ENCODE measurements around the gene JUNB. TPM values are rescaled to one million over a fixed set of nuclear protein-coding genes. Genes with fewer than 3 reads are reported as not detected.
A peak's percentile ranks its signal among the peaks of the same experiment; 100 is the strongest.

Gene JUNB
- total and polyA plus RNA-seq, 10 of the 15 experiments (the other 5 are each of a cell fraction or from before 2014, with no cell fraction given), result 0.55 to 144 (median 68.3) TPM

GRCh38 chr19:12774588-12775555 is 16.4 kb upstream of the JUNB start, which contains the start of gene HOOK2:
Gene HOOK2, minus strand, starts transcription at chr19:12775552. Its CDS starts 103 bp downstream, at chr19:12775449.
- 31% methylated on average over 47 of the region's 58 CpGs for WGBS (ENCODE audit: insufficient coverage, insufficient replicate concordance, low lambda C conversion rate, missing lambda C conversion rate)
- ChIA-PET POLR2A (interaction anchor here (2.1 to 9.3 kb wide), 2 partner anchors 17 to 19 kb away, joined by 16 to 303 read pairs; partner anchors contain the start of gene JUNB), SMC1A (ENCODE audit: uncharacterized antibody, unreplicated experiment) (interaction anchor here (0.6 to 3.7 kb wide), 2 partner anchors 21 to 254 kb away, joined by 3 to 25 read pairs; no protein-coding TSS in a partner anchor), RAD21 (ENCODE audit: unreplicated experiment) (interaction anchor here (1.7 to 4.8 kb wide), 2 partner anchors 21 kb away, joined by 15 to 303 read pairs; partner anchors contain the start of gene JUNB), CTCF (interaction anchor here (1.0 to 12.1 kb wide), 9 partner anchors 9 to 73 kb away, joined by 3 to 537 read pairs (median 10); partner anchors contain the start of genes JUNB and RNASEH2A)
- in situ Hi-C loops (cut with MboI), result no loop called here
- ATAC-seq (peak; percentile 3; the same call in 2 of the 3 replicates), FAIRE-seq (no peak), DNase-seq (ENCODE audit: low read depth, low spot score) (no peak)
- H2AFZ ChIP-seq (ENCODE audit: control insufficient read depth, low read depth, low read length), result peak within 1 kb of the TSS; percentile 90
- peaks cover 7% of the 10 kb centered on the region for H3K79me2 ChIP-seq (ENCODE audit: control insufficient read depth, insufficient read depth, low read length)
- H3K27me3 ChIP-seq (replicated peaks in 1 of 2; ENCODE audit: control insufficient read depth in 2 of 2, insufficient read depth in 2 of 2, low read length in 1 of 2), result no peaks in the 10 kb centered on the region
- intact Hi-C loops (cut with micrococcal nuclease; ENCODE audit: unreplicated experiment), result no loop called here
- H3K4me2 ChIP-seq (ENCODE audit: control insufficient read depth, insufficient read depth), result peak within 1 kb of the TSS; percentile 97
- H3K4me3 ChIP-seq, result peak within 1 kb of the TSS; percentile 71; the same call in 1 of the 2 replicates
- no peak within 1 kb of the TSS for H3K27ac ChIP-seq (ENCODE audit: control insufficient read depth, insufficient read depth)
- H3K36me3 ChIP-seq (ENCODE audit: control insufficient read depth in 2 of 2, insufficient read depth in 2 of 2, low read length in 1 of 2), result no peaks in the 10 kb centered on the region
- H3K9ac ChIP-seq (ENCODE audit: control insufficient read depth, insufficient read depth, low read length), result peak within 1 kb of the TSS; percentile 50; the same call in 1 of the 2 replicates
- no TSS peak for BruUV-seq (replicated peaks)
- H3K4me1 ChIP-seq (ENCODE audit: control insufficient read depth, insufficient read depth, low read length), result peaks cover 17% of the 10 kb centered on the region
- H4K20me1 ChIP-seq (ENCODE audit: control insufficient read depth, insufficient read depth), result no peaks in the 10 kb centered on the region
- no peaks in the 10 kb centered on the region for H3K9me3 ChIP-seq (replicated peaks; ENCODE audit: control insufficient read depth, insufficient read depth, low read length)
- TF ChIP-seq SRF (IDR thresholded peaks at IDR 0.05; ENCODE audit: low read depth in 2 of 2, low read length in 2 of 2) (no peak), DPF2 (IDR thresholded peaks at IDR 0.05) (peak; percentile 48; the same call in 1 of the 2 replicates), RAD51 (IDR thresholded peaks at IDR 0.05) (peak; percentile 84), FOS (IDR thresholded peaks at IDR 0.05; ENCODE audit: borderline replicate concordance, extremely low read depth, insufficient read length) (no peak), ZNF687 (IDR thresholded peaks at IDR 0.05) (0 out of 2 replicates have a peak, but pooled peaks have one; percentile 36), IRF5 (IDR thresholded peaks at IDR 0.05; ENCODE audit: borderline replicate concordance) (no peak), BHLHE40 (IDR thresholded peaks at IDR 0.05; ENCODE audit: borderline replicate concordance in 1 of 2, low read depth in 2 of 2, low read length in 1 of 2) (peak in 1 of 2 experiments; percentile 75; a peak in 2 of 4 replicates), TBL1XR1 (IDR thresholded peaks at IDR 0.05; ENCODE audit: low read depth, low read length) (0 out of 2 replicates have a peak, but pooled peaks have one; percentile 28), CBX5 (IDR thresholded peaks at IDR 0.05; ENCODE audit: low read depth) (no peak), NKRF (conservative IDR thresholded peaks at IDR 0.05) (0 out of 2 replicates have a peak, but pooled peaks have one; percentile 43), IRF3 (IDR thresholded peaks at IDR 0.05) (no peak)

All from GM12878 (cell line).